ENCODE data around the gene PALM3. TPM values are rescaled to one million over a fixed set of nuclear protein-coding genes. Genes with fewer than 3 reads are reported as not detected.
A peak's percentile ranks its signal among the peaks of the same experiment; 100 is the strongest.

Gene PALM3
- total RNA-seq, 1 experiment from 2014 or later = 2.3 TPM

DNA sequence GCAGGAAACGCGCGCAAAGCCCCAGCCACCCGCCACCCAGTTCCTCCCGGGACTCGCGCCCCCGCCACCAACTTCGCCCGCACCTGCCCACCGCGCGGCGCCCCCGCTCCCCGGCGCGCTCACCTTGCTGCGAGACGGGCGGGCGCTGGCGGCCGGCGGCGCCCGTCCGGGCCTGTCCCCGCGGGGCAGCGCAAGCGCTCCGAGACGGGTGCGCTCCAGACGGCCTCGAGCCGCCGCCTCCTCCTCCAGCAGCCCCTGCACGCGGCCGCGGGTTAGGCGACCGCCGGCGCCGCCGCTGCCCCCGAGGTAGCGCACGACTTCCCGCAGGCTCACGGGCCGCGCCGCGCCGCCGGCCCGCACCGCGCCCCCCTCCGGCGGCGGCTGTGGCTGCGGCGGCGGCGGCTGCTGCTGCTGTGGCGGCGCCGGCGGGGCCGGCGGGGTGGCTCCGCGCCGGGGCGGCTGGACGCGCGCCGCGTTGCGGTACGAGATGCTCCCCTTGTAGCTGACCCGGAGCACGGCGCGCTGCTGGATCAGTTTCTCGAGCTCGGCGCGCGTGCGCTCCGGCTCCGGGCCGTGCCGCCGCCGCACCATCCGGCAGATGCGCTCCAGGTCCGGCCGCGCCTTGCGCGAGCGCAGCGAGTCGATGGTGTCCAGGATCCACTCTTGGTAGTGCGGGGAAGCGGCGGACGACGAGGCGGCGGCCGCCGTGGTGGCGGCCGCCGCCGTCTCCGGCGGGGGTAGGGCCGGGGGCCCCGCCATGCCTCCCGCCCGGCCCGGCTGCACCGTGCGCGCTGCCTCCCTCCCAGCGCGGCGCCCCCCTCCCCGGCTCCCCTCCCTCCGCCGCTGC is 28.0 kb upstream of the PALM3 start:
- DNase-seq = peak; percentile 58
- Histone ChIP-seq H2AFZ (ENCODE audit: low read length) (peak overlapping the region; percentile 80), H3K27ac (ENCODE audit: low read length) (no peak overlapping the region), H3K36me3 (ENCODE audit: low read depth, low read length) (peaks cover 6% of the 10 kb centered on the region), H3K9ac (ENCODE audit: low read length) (no peak overlapping the region), H4K20me1 (ENCODE audit: low read length) (no peaks in the 10 kb centered on the region), H3K9me3 (ENCODE audit: low read length) (peaks cover 7% of the 10 kb centered on the region; the same call in 1 of the 2 replicates), H3F3A (ENCODE audit: low read length, unreplicated experiment) (no peaks in the 10 kb centered on the region), H3K4me2 (ENCODE audit: low read length) (peak overlapping the region; percentile 81), H3K27me3 (ENCODE audit: low read length) (no peaks in the 10 kb centered on the region), H3K9me2 (replicated peaks; ENCODE audit: low read length) (no peaks in the 10 kb centered on the region), H3K4me1 (ENCODE audit: insufficient read depth, low read length) (peaks cover 8% of the 10 kb centered on the region; the same call in 1 of the 2 replicates), H3K4me3 (ENCODE audit: low read length) (peak overlapping the region; percentile 76), H3K79me2 (ENCODE audit: low read length) (no peaks in the 10 kb centered on the region)
- no peak for TF ChIP-seq EZH2 (IDR thresholded peaks at IDR 0.05; ENCODE audit: low read length, unreplicated experiment)
- TF ChIP-seq, protein P1, sequence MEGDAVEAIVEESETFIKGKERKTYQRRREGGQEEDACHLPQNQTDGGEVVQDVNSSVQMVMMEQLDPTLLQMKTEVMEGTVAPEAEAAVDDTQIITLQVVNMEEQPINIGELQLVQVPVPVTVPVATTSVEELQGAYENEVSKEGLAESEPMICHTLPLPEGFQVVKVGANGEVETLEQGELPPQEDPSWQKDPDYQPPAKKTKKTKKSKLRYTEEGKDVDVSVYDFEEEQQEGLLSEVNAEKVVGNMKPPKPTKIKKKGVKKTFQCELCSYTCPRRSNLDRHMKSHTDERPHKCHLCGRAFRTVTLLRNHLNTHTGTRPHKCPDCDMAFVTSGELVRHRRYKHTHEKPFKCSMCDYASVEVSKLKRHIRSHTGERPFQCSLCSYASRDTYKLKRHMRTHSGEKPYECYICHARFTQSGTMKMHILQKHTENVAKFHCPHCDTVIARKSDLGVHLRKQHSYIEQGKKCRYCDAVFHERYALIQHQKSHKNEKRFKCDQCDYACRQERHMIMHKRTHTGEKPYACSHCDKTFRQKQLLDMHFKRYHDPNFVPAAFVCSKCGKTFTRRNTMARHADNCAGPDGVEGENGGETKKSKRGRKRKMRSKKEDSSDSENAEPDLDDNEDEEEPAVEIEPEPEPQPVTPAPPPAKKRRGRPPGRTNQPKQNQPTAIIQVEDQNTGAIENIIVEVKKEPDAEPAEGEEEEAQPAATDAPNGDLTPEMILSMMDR (conservative IDR thresholded peaks at IDR 0.05; ENCODE audit: low read depth, low read length) = no peak; the same call in 1 of the 2 replicates
- TF ChIP-seq EZH2phosphoT487 (IDR thresholded peaks at IDR 0.05; ENCODE audit: borderline replicate concordance, low read length) = no peak
- POLR2A ChIA-PET (ENCODE audit: unreplicated experiment) = no interaction called here
- peak; percentile 14 for ATAC-seq
- BruUV-seq (replicated peaks) = no TSS peak
- CTCF ChIA-PET = interaction anchor here (0.6 to 0.9 kb wide), 2 partner anchors 16 to 47 kb away, joined by 3 to 11 read pairs; partner anchors contain the start of gene ASF1B
- intact Hi-C loops (cut with micrococcal nuclease) = no loop called here

DNA sequence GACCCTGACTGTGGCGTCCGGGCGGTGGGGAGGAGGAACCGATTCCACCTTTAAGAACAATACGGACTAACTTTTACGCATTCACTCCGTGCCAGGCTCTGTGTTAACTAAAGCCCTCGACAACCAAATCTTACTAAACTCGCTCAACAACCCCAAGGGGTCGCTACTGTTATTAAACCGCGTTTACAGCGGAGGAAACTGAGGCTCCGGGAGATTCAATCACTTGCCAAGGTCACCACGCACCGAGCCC is 27.5 kb upstream of the PALM3 start:
- peak overlapping the region; percentile 67 for H3K4me3 ChIP-seq (ENCODE audit: low read length)
- peak overlapping the region; percentile 80 for H3K4me2 ChIP-seq (ENCODE audit: low read length)
- DNase-seq = peak; percentile 21

More for the DNA sequence above, 27.5 kb upstream of the PALM3 start:
- ChIA-PET CTCF (no interaction called here), POLR2A (ENCODE audit: unreplicated experiment) (no interaction called here)
- TF ChIP-seq, protein P1 (conservative IDR thresholded peaks at IDR 0.05; ENCODE audit: low read depth, low read length) = peak; percentile 39; the same call in 1 of the 2 replicates
- TF ChIP-seq EZH2phosphoT487 (IDR thresholded peaks at IDR 0.05; ENCODE audit: borderline replicate concordance, low read length) = no peak
- Histone ChIP-seq H3K36me3 (ENCODE audit: low read depth, low read length) (peaks cover 6% of the 10 kb centered on the region), H4K20me1 (ENCODE audit: low read length) (no peaks in the 10 kb centered on the region), H3K9me3 (ENCODE audit: low read length) (peaks cover 7% of the 10 kb centered on the region; the same call in 1 of the 2 replicates), H3K9me2 (replicated peaks; ENCODE audit: low read length) (no peaks in the 10 kb centered on the region), H3K27ac (ENCODE audit: low read length) (no peak overlapping the region), H3K27me3 (ENCODE audit: low read length) (no peaks in the 10 kb centered on the region), H2AFZ (ENCODE audit: low read length) (peak overlapping the region; percentile 51), H3F3A (ENCODE audit: low read length, unreplicated experiment) (no peaks in the 10 kb centered on the region), H3K4me1 (ENCODE audit: insufficient read depth, low read length) (peaks cover 8% of the 10 kb centered on the region; the same call in 1 of the 2 replicates), H3K9ac (ENCODE audit: low read length) (no peak overlapping the region), H3K79me2 (ENCODE audit: low read length) (no peaks in the 10 kb centered on the region)
- intact Hi-C loops (cut with micrococcal nuclease) = no loop called here
- BruUV-seq (replicated peaks) = no TSS peak
- no peak for ATAC-seq

All from PC-3 (cell line).